Neural progenitor cell (in vitro differentiated cells): Measurements from ENCODE around the gene CD80.

Experiments
- CTCF ChIP-seq: fragments of 200-600 bp; sonication (generic); IDR thresholded peaks from 2 replicates; pipeline ENCODE4 v1.5.1; 2017; ENCODE audit warnings: antibody characterized with exemption, mild to moderate bottlenecking
- EZH2 ChIP-seq: fragments of 200-600 bp; sonication (generic); IDR thresholded peaks from 2 replicates; pipeline ENCODE4 v1.6.1; 2017; ENCODE audit warnings: antibody characterized with exemption, mild to moderate bottlenecking, moderate library complexity
- EZH2phosphoT487 ChIP-seq: fragments of 200-600 bp; sonication (generic); IDR thresholded peaks from 2 replicates; pipeline ENCODE4 v1.6.1; 2017; ENCODE audit warnings: antibody characterized with exemption

- no peak for TF ChIP-seq CTCF
- TF ChIP-seq EZH2phosphoT487, result no peak
- TF ChIP-seq EZH2, result no peak
Observed at GRCh38 chr3:119534296-119534695, 25.1 kb downstream of the CD80 start.
